T-helper 2 cell treated with Interferon-gamma antibody and Interleukin-4, amounts not matched to agents 5 μg/mL and 100 μg/mL, for 36 hours (primary cell): ENCODE results near the gene ITPR2.
A peak's percentile ranks its signal among the peaks of the same experiment; 100 is the strongest.

Experiments
- DNase-seq: peaks from one replicate; pipeline ENCODE4 v3.0.0; 2021; ENCODE audit warnings: low spot score
- H3K27ac Mint-ChIP-seq: one replicate; pipeline ENCODE4 v1.8.0; 2021; ENCODE audit warnings: mild to moderate bottlenecking, mixed read lengths
- H3K27me3 Mint-ChIP-seq: one replicate; pipeline ENCODE4 v1.8.0; 2021; ENCODE audit warnings: low read depth, mixed read lengths
- H3K36me3 Mint-ChIP-seq: one replicate; pipeline ENCODE4 v1.8.0; 2021; ENCODE audit warnings: low read depth, mixed read lengths
- H3K4me1 Mint-ChIP-seq: one replicate; pipeline ENCODE4 v1.8.0; 2021; ENCODE audit warnings: low read depth, mixed read lengths
- H3K4me3 Mint-ChIP-seq: one replicate; pipeline ENCODE4 v1.8.0; 2022; ENCODE audit warnings: mild to moderate bottlenecking, moderate library complexity, mixed read lengths
- H3K9me3 Mint-ChIP-seq: one replicate; pipeline ENCODE4 v1.8.0; 2021; ENCODE audit warnings: mixed read lengths

The ITPR2 gene

DNA sequence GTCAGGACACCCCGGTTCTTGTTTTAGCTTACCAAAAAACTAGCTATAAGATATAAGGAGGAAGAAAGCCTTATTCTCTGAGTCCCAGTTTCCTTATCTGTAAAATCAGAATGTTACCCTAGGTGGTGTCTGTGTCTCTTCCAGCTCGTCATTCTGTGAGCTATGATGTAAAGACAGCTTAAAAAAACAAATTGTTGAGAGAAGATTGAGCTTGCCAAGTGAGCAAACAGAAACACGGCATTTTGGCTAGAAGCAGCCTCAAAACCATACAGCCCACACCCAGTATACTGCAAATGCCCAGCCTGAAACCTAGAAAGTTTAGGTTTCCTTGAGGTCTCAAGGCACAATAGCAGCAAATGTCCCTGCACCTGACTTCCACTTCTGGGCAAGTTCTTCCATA is 486.3 kb downstream of the ITPR2 start:
- H3K9me3 Mint-ChIP-seq, result no peaks in the 10 kb centered on the region
- no peaks in the 10 kb centered on the region for H3K27me3 Mint-ChIP-seq
- no peak overlapping the region for H3K27ac Mint-ChIP-seq
- peaks cover 1% of the 10 kb centered on the region for H3K36me3 Mint-ChIP-seq
- no peak overlapping the region for H3K4me3 Mint-ChIP-seq
- DNase-seq, result no peak
- H3K4me1 Mint-ChIP-seq, result peaks cover 15% of the 10 kb centered on the region

- Mint-ChIP-seq H3K36me3 (peaks cover 1% of the 10 kb centered on the region), H3K4me1 (peaks cover 20% of the 10 kb centered on the region), H3K9me3 (no peaks in the 10 kb centered on the region), H3K4me3 (peak overlapping the region; percentile 30), H3K27me3 (no peaks in the 10 kb centered on the region), H3K27ac (peak overlapping the region; percentile 11)
- no peak for DNase-seq
Observed at GRCh38 chr12:26345471-26346003, 487.5 kb downstream of the ITPR2 start.

- peaks cover 15% of the 10 kb centered on the region for H3K4me1 Mint-ChIP-seq
- H3K36me3 Mint-ChIP-seq, result peaks cover 6% of the 10 kb centered on the region
- no peaks in the 10 kb centered on the region for H3K27me3 Mint-ChIP-seq
Observed at GRCh38 chr12:26341491-26341890, 491.5 kb downstream of the ITPR2 start.

DNA sequence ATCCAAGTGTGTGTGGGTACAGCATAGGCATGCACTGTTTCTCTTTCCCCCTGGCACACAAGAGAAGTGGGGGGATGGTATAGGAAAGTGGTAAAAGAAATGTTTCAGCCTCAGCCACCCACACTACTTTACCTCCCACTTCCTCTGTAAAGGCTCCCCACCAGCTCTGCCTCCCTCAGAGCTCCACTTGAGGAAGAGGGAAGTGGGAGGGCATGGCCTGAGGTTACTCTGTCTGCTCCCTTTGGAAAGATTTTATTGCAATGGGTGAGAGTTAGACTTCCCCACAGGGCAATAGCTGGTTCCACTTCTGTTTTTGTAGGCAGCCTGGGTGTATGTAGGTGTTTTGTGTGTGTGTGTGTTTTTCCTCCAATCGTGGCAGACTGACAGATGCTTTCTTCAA is 492.3 kb downstream of the ITPR2 start:
- H3K4me1 Mint-ChIP-seq, result peaks cover 11% of the 10 kb centered on the region
- H3K27me3 Mint-ChIP-seq, result no peaks in the 10 kb centered on the region
- H3K4me3 Mint-ChIP-seq, result no peak overlapping the region
- H3K9me3 Mint-ChIP-seq, result no peaks in the 10 kb centered on the region
- H3K27ac Mint-ChIP-seq, result no peak overlapping the region
- no peak for DNase-seq
- peaks cover 6% of the 10 kb centered on the region for H3K36me3 Mint-ChIP-seq

More at GRCh38 chr12:26341491-26341890, 491.5 kb downstream of the ITPR2 start:
- no peak overlapping the region for H3K4me3 Mint-ChIP-seq
- H3K9me3 Mint-ChIP-seq, result no peaks in the 10 kb centered on the region
- H3K27ac Mint-ChIP-seq, result no peak overlapping the region
- DNase-seq, result no peak

DNA sequence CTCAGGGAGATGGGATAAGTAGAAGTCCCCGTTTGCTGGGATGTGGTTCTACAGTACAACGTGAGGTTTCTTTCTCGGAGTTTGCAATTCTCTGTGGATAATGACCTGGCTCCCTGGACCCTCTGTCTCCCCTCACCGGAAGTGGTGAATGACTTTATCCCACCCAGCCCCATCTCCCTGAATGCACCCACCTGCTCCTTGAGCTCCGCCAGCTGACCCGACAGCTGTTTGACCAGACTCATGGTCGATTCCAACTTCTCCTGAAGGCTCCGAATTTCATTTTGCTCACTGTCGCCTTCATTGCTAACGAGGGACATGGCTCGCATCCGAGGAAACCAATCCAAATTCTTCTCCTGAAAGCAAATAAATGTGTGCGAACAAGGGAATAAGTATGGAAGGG is 493.0 kb downstream of the ITPR2 start:
- no peaks in the 10 kb centered on the region for H3K27me3 Mint-ChIP-seq
- peaks cover 6% of the 10 kb centered on the region for H3K36me3 Mint-ChIP-seq
- H3K4me3 Mint-ChIP-seq, result no peak overlapping the region
- H3K27ac Mint-ChIP-seq, result no peak overlapping the region
- no peak for DNase-seq
- H3K4me1 Mint-ChIP-seq, result peaks cover 7% of the 10 kb centered on the region
- no peaks in the 10 kb centered on the region for H3K9me3 Mint-ChIP-seq

DNA sequence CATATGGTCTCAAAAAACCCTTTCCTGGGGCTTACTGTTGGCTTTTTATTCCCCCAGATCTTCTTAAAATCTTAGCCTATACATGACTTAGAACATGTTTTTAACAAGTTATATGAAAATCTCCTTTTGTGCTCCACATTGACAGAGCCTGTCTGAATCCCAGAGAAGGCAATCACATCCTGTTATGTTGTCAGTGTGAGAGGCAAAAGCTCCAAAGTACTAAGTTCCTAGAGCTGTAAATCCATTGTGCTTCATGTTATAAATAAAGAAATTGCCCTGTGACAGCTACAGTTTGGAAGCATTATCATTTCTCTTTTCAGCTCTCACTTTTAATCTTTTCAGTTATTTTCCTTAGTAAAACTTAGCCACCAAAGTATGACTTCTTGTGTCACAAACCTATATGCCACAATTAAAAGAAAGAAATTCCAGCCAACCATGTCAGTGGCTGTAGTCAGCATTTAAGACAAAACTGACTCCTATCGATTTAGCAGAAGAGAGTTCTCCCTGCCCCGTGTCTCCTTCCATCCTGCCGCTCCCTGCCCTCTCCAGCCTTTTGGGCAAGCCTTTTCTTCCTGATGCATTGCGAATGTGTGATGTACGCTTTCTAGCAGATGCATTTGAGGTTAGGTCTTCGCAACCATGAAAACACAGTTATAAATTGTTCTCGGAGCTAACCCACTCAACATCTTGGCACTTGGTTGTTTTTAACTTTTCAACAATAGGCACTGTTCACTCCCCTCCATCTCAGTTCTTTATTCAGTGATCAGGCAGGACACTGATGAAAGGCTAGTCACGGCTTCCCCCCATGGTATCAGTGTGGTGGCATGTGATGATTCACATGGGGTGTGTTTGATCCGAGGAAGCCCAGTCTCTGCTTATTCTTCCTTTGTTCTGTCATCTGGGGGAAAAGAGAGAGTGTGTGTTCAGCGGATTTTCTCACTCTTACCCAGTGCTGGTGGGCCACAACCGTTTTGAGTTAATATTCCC is 494.1 kb downstream of the ITPR2 start:
- Mint-ChIP-seq H3K4me3 (no peak overlapping the region), H3K27me3 (no peaks in the 10 kb centered on the region), H3K27ac (no peak overlapping the region), H3K36me3 (peaks cover 5% of the 10 kb centered on the region), H3K4me1 (peaks cover 7% of the 10 kb centered on the region), H3K9me3 (no peaks in the 10 kb centered on the region)
- DNase-seq, result no peak

DNA sequence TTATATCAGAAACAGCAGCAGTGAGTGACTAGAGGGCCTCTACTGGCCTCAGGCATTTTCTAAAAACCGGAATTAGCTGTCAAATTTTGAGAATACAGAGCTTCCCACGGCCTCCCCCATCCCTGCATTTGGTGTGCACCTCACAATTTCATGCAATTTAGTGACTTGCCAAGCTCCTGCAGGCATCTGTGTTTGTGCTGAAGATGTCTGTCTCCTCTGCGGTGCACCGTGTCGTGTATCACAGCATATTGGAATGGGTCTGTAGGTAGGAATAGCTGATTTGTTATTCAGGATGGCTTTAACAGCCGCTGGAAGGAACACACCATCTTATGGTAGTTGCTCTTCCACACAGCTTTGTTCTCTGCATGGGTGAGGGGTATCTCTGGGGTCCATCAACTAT is 497.3 kb downstream of the ITPR2 start:
- no peak for DNase-seq
- H3K9me3 Mint-ChIP-seq, result no peaks in the 10 kb centered on the region
- H3K36me3 Mint-ChIP-seq, result peaks cover 6% of the 10 kb centered on the region
- H3K27ac Mint-ChIP-seq, result no peak overlapping the region
- no peak overlapping the region for H3K4me3 Mint-ChIP-seq
- H3K4me1 Mint-ChIP-seq, result peaks cover 5% of the 10 kb centered on the region
- H3K27me3 Mint-ChIP-seq, result no peaks in the 10 kb centered on the region

- Mint-ChIP-seq H3K4me3 (no peak overlapping the region), H3K9me3 (no peaks in the 10 kb centered on the region), H3K4me1 (peaks cover 2% of the 10 kb centered on the region), H3K27ac (no peak overlapping the region), H3K27me3 (no peaks in the 10 kb centered on the region), H3K36me3 (peaks cover 6% of the 10 kb centered on the region)
- no peak for DNase-seq
Observed at GRCh38 chr12:26334621-26335124, 498.3 kb downstream of the ITPR2 start.

DNA sequence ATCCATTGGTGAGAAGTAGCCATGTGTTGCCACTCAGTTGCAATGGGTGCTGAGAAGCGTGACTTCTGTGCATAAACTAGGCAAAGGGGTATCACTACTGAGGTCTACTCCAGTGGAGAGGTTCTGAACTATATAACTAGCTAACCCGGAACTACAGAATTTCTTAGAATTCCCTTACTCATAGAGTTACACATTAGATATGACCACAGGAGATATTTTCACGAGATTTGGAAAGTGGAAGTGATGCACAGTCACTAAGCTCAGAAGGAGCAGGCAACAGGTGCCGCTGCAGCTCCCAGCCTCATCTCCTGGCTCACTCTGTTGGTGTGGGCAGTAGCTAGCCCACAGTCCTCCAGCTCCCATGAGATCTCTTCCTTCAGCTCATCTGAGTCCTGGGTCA is 501.0 kb downstream of the ITPR2 start:
- H3K9me3 Mint-ChIP-seq, result no peaks in the 10 kb centered on the region
- peaks cover 4% of the 10 kb centered on the region for H3K36me3 Mint-ChIP-seq
- H3K27me3 Mint-ChIP-seq, result peaks cover 8% of the 10 kb centered on the region
- H3K27ac Mint-ChIP-seq, result no peak overlapping the region
- H3K4me3 Mint-ChIP-seq, result no peak overlapping the region
- H3K4me1 Mint-ChIP-seq, result peaks cover 2% of the 10 kb centered on the region
- DNase-seq, result no peak

- Mint-ChIP-seq H3K27me3 (peaks cover 10% of the 10 kb centered on the region), H3K9me3 (no peaks in the 10 kb centered on the region), H3K27ac (no peak overlapping the region), H3K4me1 (peaks cover 2% of the 10 kb centered on the region), H3K4me3 (no peak overlapping the region), H3K36me3 (peaks cover 1% of the 10 kb centered on the region)
- DNase-seq, result no peak
Observed at GRCh38 chr12:26331136-26331535, 501.9 kb downstream of the ITPR2 start.

DNA sequence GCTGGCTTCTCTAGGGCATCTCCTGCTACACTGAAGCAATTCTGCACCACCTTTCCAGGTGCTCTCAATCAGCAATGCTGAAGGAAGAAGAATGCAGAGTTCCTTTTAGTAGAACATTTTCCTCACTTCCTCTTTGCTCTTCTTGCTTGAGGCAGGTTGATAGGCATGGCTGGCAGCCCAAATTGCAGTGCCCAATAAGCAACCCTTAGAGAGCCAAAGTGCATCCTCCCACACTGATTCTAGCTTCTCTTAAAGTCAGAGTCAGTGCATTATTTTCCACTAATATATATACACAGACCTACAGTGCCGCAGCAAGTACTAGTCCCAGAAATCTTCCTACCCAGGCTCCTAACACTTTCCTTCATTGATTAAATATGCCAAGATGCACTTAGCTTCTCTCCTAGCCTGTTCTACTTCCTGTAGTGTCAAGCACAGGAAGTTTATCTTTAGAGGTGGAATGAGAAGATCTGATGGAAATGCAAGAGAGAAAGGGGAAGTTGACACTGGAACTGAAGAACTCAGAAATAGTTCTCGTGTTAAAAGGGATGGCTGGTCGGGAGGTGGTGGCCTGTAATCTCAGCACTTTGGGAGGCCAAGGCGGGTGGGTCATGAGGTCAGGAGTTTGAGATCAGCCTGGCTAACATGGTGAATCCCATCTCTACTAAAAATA is 504.9 kb downstream of the ITPR2 start:
- H3K27me3 Mint-ChIP-seq, result peaks cover 15% of the 10 kb centered on the region
- DNase-seq, result no peak
- no peaks in the 10 kb centered on the region for H3K9me3 Mint-ChIP-seq
- H3K4me1 Mint-ChIP-seq, result peaks cover 2% of the 10 kb centered on the region
- no peak overlapping the region for H3K4me3 Mint-ChIP-seq
- no peak overlapping the region for H3K27ac Mint-ChIP-seq
- no peaks in the 10 kb centered on the region for H3K36me3 Mint-ChIP-seq

GRCh38 chr12:26323673-26324072 is 509.3 kb downstream of the ITPR2 start:
- H3K27me3 Mint-ChIP-seq, result peaks cover 13% of the 10 kb centered on the region
- DNase-seq, result no peak
- H3K4me1 Mint-ChIP-seq, result no peaks in the 10 kb centered on the region
- H3K27ac Mint-ChIP-seq, result no peak overlapping the region
- H3K9me3 Mint-ChIP-seq, result peaks cover 4% of the 10 kb centered on the region
- H3K36me3 Mint-ChIP-seq, result no peaks in the 10 kb centered on the region
- no peak overlapping the region for H3K4me3 Mint-ChIP-seq

- no peak overlapping the region for H3K27ac Mint-ChIP-seq
- DNase-seq, result no peak
- H3K4me1 Mint-ChIP-seq, result no peaks in the 10 kb centered on the region
- peaks cover 8% of the 10 kb centered on the region for H3K27me3 Mint-ChIP-seq
- peaks cover 4% of the 10 kb centered on the region for H3K9me3 Mint-ChIP-seq
- H3K36me3 Mint-ChIP-seq, result no peaks in the 10 kb centered on the region
- H3K4me3 Mint-ChIP-seq, result no peak overlapping the region
Observed at GRCh38 chr12:26319511-26319910, 513.5 kb downstream of the ITPR2 start.

DNA sequence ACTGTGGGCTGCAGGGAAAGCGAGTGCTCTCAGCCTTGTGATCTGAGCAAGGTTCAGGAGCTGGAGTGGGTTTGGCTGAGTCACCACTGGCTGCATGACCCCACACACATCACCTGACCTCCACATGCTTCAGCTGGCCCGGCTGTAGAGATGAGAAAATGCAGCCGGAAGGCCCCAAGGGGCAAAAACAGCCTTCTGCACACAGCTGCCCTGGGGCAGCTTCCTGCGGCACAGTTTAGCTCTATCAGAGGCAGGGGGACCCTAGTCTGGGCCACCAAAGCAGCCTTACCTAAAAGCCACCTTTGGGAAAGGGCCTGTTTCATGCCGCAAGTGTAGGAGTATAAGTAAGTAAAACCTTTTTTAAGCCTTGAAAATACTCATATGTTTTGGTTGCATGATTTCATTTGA is 514.3 kb downstream of the ITPR2 start:
- Mint-ChIP-seq H3K4me3 (no peak overlapping the region), H3K27ac (no peak overlapping the region), H3K36me3 (no peaks in the 10 kb centered on the region), H3K27me3 (peaks cover 5% of the 10 kb centered on the region), H3K4me1 (no peaks in the 10 kb centered on the region), H3K9me3 (peaks cover 9% of the 10 kb centered on the region)
- no peak for DNase-seq
